HepG2 (cell line): ENCODE measurements around the gene CAPN9. TPM values are rescaled to one million over a fixed set of nuclear protein-coding genes. Genes with fewer than 3 reads are reported as not detected.
A peak's percentile ranks its signal among the peaks of the same experiment; 100 is the strongest.

Experiments
- AGO2 ChIP-seq: fragments of 200-400 bp; formaldehyde crosslinking; optimal IDR thresholded peaks from 2 replicates; pipeline ENCODE3; 2017; ENCODE audit warnings: mild to moderate bottlenecking, low read depth, low read length, moderate library complexity
- GFI1 ChIP-seq: sonication (generic); formaldehyde crosslinking; IDR thresholded peaks from 2 replicates; pipeline ENCODE4 v1.5.0; 2020; ENCODE audit warnings: missing genetic modification reagents, mild to moderate bottlenecking, borderline replicate concordance
- HNRNPL ChIP-seq: fragments of 200-400 bp; formaldehyde crosslinking; IDR thresholded peaks from 2 replicates; pipeline ENCODE4 v1.6.1; 2017; ENCODE audit warnings: mild to moderate bottlenecking, low read depth, low read length
- JUNB ChIP-seq: sonication (generic); formaldehyde crosslinking; IDR thresholded peaks from 2 replicates; pipeline ENCODE4 v1.8.0; 2022; ENCODE audit warnings: missing genetic modification reagents, mild to moderate bottlenecking, borderline replicate concordance
- KLF9 ChIP-seq: IDR thresholded peaks from 2 replicates; pipeline ENCODE4 v1.6.1; 2016; ENCODE audit warnings: low read depth
- NFE2 ChIP-seq: sonication (generic); formaldehyde crosslinking; IDR thresholded peaks from 2 replicates; pipeline ENCODE4 v1.4.0; 2020; ENCODE audit warnings: missing genetic modification reagents
- POLR2AphosphoS5 ChIP-seq: IDR thresholded peaks from 2 replicates; pipeline ENCODE4 v1.6.1; 2012; ENCODE audit warnings: low read depth, low read length
- SATB2 ChIP-seq: sonication (generic); formaldehyde crosslinking; IDR thresholded peaks from 2 replicates; pipeline ENCODE4 v1.5.0; 2020; ENCODE audit warnings: missing genetic modification reagents
- SIN3A ChIP-seq: IDR thresholded peaks from 2 replicates; pipeline ENCODE4 v1.6.1; 2011; ENCODE audit warnings: low read depth, mild to moderate bottlenecking, control low read depth, low read length, borderline replicate concordance
- ZFY ChIP-seq: sonication (generic); formaldehyde crosslinking; IDR thresholded peaks from 2 replicates; pipeline ENCODE4 v1.4.0; 2020; ENCODE audit warnings: missing genetic modification reagents
- ZNF124 ChIP-seq: sonication (generic); formaldehyde crosslinking; IDR thresholded peaks from 2 replicates; pipeline ENCODE4 v1.4.0; 2020; ENCODE audit warnings: missing genetic modification reagents
- ZNF143 ChIP-seq: sonication (generic); formaldehyde crosslinking; IDR thresholded peaks from 2 replicates; pipeline ENCODE4 v1.4.0; 2020; ENCODE audit warnings: missing genetic modification reagents
- ZNF33A ChIP-seq: sonication (generic); formaldehyde crosslinking; IDR thresholded peaks from 2 replicates; pipeline ENCODE4 v1.5.1; 2020; ENCODE audit warnings: missing genetic modification reagents, mild to moderate bottlenecking, moderate library complexity, borderline replicate concordance
- ZNF572 ChIP-seq: sonication (generic); formaldehyde crosslinking; IDR thresholded peaks from 2 replicates; pipeline ENCODE4 v1.5.1; 2020; ENCODE audit warnings: mild to moderate bottlenecking, missing genetic modification reagents
- ZNF614 ChIP-seq: IDR thresholded peaks from 2 replicates; pipeline ENCODE4 v1.6.1; 2018; ENCODE audit warnings: missing biosample characterization, missing genetic modification reagents, inconsistent platforms, borderline replicate concordance
- polyA plus RNA-seq, 8 experiments: library from polyadenylated mRNA; depleted of rRNA in 3 of 8; stranded (reverse) in 7 of 8; unstranded in 1 of 8; fragments of >200 nt; fragmentation: Illumina TruSeq in 4 of 8; extraction: Trizol in 4 of 8; gene quantifications; 2 replicates each; pipeline versions ENCODE4 v1.2.1 to v1.2.3, GENCODE V29; 2011 to 2016; ENCODE audit warnings: low read depth in 4 of 8, missing spikeins in 1 of 8, mixed read lengths in 1 of 8; ENCODE audit not compliant: insufficient read depth in 1 of 8
- total RNA-seq, 5 experiments: library from RNA; depleted of rRNA; stranded (reverse); fragments of >200 nt; fragmentation: Illumina TruSeq; extraction: Trizol; gene quantifications; 2 replicates each; pipeline ENCODE4 v1.2.3, GENCODE V29; 2016; ENCODE audit warnings: low read depth in 1 of 5
- TF ChIP-seq, protein P1 (sequence below): sonication (generic); formaldehyde crosslinking; IDR thresholded peaks from 2 replicates; pipeline ENCODE4 v1.8.1; 2023; ENCODE audit warnings: mild to moderate bottlenecking, inconsistent platforms, moderate library complexity, missing genetic modification reagents, borderline replicate concordance
- TF ChIP-seq, protein P2 (sequence below): sonication (generic); formaldehyde crosslinking; IDR thresholded peaks from 2 replicates; pipeline ENCODE4 v1.4.0; 2020; ENCODE audit warnings: missing genetic modification reagents
- TF ChIP-seq, protein P3 (sequence below): IDR thresholded peaks from 2 replicates; pipeline ENCODE4 v1.6.1; 2012; ENCODE audit warnings: low read depth, low read length, improper control_type of control experiment
- TF ChIP-seq, protein P4 (sequence below): sonication (generic); formaldehyde crosslinking; IDR thresholded peaks from 2 replicates; pipeline ENCODE4 v1.9.0; 2022; ENCODE audit warnings: low read depth, missing genetic modification reagents
- TF ChIP-seq, protein P5 (sequence below): IDR thresholded peaks from 2 replicates; pipeline ENCODE4 v1.6.1; 2016; ENCODE audit warnings: low read depth, control low read depth

The CAPN9 gene
- total and polyA plus RNA-seq, 2 of the 13 experiments (the other 11 are each of a cell fraction or from before 2014, with no cell fraction given), result 0.04 to 0.31 TPM

DNA sequence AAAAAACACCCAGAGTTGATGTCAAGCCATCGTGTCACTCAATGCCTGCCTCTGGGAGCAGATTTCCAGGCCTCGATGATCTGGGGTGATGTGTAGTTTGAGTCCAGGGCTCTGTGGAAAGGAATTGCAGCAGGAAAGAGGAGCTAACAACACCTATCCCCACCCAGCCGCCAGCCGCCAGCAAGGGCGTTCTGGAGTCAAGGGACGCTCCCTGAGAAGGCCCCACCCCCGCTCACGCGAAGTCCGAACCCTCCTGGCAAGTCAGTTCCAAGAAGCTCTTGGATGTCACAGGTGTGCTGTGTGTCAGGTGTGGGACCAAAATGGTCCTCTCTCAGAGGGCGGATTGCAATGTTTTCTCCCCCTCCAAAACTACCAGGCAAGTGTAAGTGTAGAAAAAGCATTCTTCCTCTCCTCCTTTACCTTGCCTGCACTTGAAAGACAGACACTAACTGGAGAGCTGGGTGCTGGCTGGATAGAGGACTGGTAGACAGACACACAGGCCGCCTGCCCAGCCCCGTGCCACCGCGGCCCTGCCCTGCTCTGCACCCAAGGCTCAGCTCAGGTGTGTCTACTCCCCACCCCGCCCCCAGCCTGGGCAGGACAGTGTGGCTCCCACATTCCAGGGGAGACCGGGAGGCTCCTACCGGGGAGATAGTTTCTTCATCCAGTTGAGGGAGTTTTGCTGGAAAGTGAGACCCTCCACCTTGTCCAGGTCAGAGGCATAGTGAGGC, 41.7 kb upstream of the CAPN9 start (continued):
- TF ChIP-seq AGO2 (peak; percentile 92), KLF9 (CRISPR knock-in tag) (no peak), ZNF614 (CRISPR knock-in tag) (no peak), ZNF33A (CRISPR knock-in tag) (no peak), JUNB (no peak), GFI1 (CRISPR knock-in tag) (no peak), ZNF124 (CRISPR knock-in tag) (no peak), ZFY (CRISPR knock-in tag) (no peak), POLR2AphosphoS5 (0 out of 2 replicates have a peak, but pooled peaks have one; percentile 15), ZNF143 (CRISPR knock-in tag) (no peak), SIN3A (no peak), NFE2 (CRISPR knock-in tag) (no peak), SATB2 (CRISPR knock-in tag) (no peak), HNRNPL (0 out of 2 replicates have a peak, but pooled peaks have one; percentile 18), ZNF572 (CRISPR knock-in tag) (no peak)
- TF ChIP-seq, protein P1, sequence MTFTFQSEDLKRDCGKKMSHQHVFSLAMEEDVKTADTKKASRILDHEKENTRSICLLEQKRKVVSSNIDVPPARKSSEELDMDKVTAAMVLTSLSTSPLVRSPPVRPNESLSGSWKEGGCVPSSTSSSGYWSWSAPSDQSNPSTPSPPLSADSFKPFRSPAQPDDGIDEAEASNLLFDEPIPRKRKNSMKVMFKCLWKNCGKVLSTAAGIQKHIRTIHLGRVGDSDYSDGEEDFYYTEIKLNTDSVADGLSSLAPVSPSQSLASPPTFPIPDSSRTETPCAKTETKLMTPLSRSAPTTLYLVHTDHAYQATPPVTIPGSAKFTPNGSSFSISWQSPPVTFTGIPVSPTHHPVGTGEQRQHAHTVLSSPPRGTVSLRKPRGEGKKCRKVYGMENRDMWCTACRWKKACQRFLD, result no peak
- TF ChIP-seq, protein P2, sequence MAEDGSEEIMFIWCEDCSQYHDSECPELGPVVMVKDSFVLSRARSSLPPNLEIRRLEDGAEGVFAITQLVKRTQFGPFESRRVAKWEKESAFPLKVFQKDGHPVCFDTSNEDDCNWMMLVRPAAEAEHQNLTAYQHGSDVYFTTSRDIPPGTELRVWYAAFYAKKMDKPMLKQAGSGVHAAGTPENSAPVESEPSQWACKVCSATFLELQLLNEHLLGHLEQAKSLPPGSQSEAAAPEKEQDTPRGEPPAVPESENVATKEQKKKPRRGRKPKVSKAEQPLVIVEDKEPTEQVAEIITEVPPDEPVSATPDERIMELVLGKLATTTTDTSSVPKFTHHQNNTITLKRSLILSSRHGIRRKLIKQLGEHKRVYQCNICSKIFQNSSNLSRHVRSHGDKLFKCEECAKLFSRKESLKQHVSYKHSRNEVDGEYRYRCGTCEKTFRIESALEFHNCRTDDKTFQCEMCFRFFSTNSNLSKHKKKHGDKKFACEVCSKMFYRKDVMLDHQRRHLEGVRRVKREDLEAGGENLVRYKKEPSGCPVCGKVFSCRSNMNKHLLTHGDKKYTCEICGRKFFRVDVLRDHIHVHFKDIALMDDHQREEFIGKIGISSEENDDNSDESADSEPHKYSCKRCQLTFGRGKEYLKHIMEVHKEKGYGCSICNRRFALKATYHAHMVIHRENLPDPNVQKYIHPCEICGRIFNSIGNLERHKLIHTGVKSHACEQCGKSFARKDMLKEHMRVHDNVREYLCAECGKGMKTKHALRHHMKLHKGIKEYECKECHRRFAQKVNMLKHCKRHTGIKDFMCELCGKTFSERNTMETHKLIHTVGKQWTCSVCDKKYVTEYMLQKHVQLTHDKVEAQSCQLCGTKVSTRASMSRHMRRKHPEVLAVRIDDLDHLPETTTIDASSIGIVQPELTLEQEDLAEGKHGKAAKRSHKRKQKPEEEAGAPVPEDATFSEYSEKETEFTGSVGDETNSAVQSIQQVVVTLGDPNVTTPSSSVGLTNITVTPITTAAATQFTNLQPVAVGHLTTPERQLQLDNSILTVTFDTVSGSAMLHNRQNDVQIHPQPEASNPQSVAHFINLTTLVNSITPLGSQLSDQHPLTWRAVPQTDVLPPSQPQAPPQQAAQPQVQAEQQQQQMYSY (CRISPR knock-in tag), result no peak
- TF ChIP-seq, protein P3, sequence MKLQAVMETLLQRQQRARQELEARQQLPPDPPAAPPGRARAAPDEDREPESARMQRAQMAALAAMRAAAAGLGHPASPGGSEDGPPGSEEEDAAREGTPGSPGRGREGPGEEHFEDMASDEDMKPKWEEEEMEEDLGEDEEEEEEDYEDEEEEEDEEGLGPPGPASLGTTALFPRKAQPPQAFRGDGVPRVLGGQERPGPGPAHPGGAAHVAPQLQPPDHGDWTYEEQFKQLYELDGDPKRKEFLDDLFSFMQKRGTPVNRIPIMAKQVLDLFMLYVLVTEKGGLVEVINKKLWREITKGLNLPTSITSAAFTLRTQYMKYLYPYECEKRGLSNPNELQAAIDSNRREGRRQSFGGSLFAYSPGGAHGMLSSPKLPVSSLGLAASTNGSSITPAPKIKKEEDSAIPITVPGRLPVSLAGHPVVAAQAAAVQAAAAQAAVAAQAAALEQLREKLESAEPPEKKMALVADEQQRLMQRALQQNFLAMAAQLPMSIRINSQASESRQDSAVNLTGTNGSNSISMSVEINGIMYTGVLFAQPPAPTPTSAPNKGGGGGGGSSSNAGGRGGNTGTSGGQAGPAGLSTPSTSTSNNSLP, result no peak
- TF ChIP-seq, protein P4, sequence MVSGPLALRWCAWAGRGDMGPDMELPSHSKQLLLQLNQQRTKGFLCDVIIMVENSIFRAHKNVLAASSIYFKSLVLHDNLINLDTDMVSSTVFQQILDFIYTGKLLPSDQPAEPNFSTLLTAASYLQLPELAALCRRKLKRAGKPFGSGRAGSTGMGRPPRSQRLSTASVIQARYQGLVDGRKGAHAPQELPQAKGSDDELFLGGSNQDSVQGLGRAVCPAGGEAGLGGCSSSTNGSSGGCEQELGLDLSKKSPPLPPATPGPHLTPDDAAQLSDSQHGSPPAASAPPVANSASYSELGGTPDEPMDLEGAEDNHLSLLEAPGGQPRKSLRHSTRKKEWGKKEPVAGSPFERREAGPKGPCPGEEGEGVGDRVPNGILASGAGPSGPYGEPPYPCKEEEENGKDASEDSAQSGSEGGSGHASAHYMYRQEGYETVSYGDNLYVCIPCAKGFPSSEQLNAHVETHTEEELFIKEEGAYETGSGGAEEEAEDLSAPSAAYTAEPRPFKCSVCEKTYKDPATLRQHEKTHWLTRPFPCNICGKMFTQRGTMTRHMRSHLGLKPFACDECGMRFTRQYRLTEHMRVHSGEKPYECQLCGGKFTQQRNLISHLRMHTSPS (CRISPR knock-in tag), result peak; percentile 36; the same call in 1 of the 2 replicates
- TF ChIP-seq, protein P5, sequence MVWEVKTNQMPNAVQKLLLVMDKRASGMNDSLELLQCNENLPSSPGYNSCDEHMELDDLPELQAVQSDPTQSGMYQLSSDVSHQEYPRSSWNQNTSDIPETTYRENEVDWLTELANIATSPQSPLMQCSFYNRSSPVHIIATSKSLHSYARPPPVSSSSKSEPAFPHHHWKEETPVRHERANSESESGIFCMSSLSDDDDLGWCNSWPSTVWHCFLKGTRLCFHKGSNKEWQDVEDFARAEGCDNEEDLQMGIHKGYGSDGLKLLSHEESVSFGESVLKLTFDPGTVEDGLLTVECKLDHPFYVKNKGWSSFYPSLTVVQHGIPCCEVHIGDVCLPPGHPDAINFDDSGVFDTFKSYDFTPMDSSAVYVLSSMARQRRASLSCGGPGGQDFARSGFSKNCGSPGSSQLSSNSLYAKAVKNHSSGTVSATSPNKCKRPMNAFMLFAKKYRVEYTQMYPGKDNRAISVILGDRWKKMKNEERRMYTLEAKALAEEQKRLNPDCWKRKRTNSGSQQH (CRISPR knock-in tag), result no peak
